SK-N-SH (cell line): ENCODE data around the gene USH1G. TPM values are rescaled to one million over a fixed set of nuclear protein-coding genes. Genes with fewer than 3 reads are reported as not detected.

Source experiments
- CTCF ChIA-PET: fragments of 300-600, 350-600 bp; formaldehyde crosslinking; extraction: SDS; loops from one replicate; lab custom pipeline; 2021; lab: Yijun Ruan, JAX
- POLR2A ChIA-PET: fragments of 350-600 bp; sonication (Branson Sonifier 250); formaldehyde crosslinking; extraction: SDS; loops from one replicate; lab custom pipeline; 2020; ENCODE audit warnings: antibody characterized with exemption, inconsistent platforms; lab: Yijun Ruan, JAX
- DNase-seq: peaks from one replicate; pipeline ENCODE4 v3.0.0; 2012
- H2AFZ ChIP-seq: fragments of 200-600 bp; sonication (generic); 2 replicates; pipeline ENCODE4 v1.8.1; 2016; ENCODE audit warnings: antibody characterized with exemption, mild to moderate bottlenecking, low read depth
- H3F3A ChIP-seq: fragments of 200-600 bp; sonication (generic); replicated peaks from 2 replicates; pipeline ENCODE3; 2016; ENCODE audit warnings: antibody characterized with exemption, mild to moderate bottlenecking; ENCODE audit not compliant: insufficient read depth
- H3K27ac ChIP-seq, 2 experiments: fragments of 200-500 bp in 1 of 2; fragments of 200-600 bp in 1 of 2; sonication (Bioruptor generic) in 1 of 2; sonication (generic), shearing (Covaris generic) in 1 of 2; 2 replicates each; pipeline versions ENCODE4 v1.5.1 to v1.6.1; 2014 to 2016; ENCODE audit warnings: low read depth in 2 of 2, inconsistent platforms in 1 of 2, low read length in 1 of 2, mild to moderate bottlenecking in 1 of 2, mixed read lengths in 1 of 2
- H3K27me3 ChIP-seq: fragments of 200-600 bp; sonication (generic), shearing (Covaris generic); 2 replicates; pipeline ENCODE4 v1.6.1; 2016; ENCODE audit warnings: mixed run types; ENCODE audit not compliant: insufficient read depth
- H3K36me3 ChIP-seq, 2 experiments: fragments of 200-500 bp in 1 of 2; fragments of 200-600 bp in 1 of 2; sonication (Bioruptor generic) in 1 of 2; sonication (generic) in 1 of 2; replicated peaks in 1 of 2; 2 replicates each; pipeline versions ENCODE3 to v1.5.1; 2014 to 2016; ENCODE audit warnings: low read length in 1 of 2, mild to moderate bottlenecking in 1 of 2; ENCODE audit not compliant: insufficient read depth in 2 of 2, control insufficient read depth in 1 of 2
- H3K4me1 ChIP-seq, 2 experiments: fragments of 200-500 bp in 1 of 2; fragments of 200-600 bp in 1 of 2; sonication (Bioruptor generic) in 1 of 2; sonication (generic), shearing (Covaris generic) in 1 of 2; 2 replicates each; pipeline versions ENCODE4 v1.5.1 to v1.6.1; 2014 to 2016; ENCODE audit warnings: low read depth in 1 of 2, low read length in 1 of 2, mixed run types in 1 of 2; ENCODE audit not compliant: insufficient read depth in 2 of 2, control insufficient read depth in 1 of 2
- H3K4me2 ChIP-seq: fragments of 200-600 bp; sonication (generic), shearing (Covaris generic); 2 replicates; pipeline ENCODE4 v1.6.1; 2017; ENCODE audit warnings: mixed run types
- H3K4me3 ChIP-seq, 2 experiments: fragments of 200-500 bp in 1 of 2; fragments of 200-600 bp in 1 of 2; sonication (Bioruptor generic) in 1 of 2; sonication (generic), shearing (Covaris generic) in 1 of 2; 2 replicates each; pipeline versions ENCODE4 v1.5.1 to v1.8.1; 2014 to 2016; ENCODE audit warnings: low read depth in 2 of 2, inconsistent platforms in 1 of 2, low read length in 1 of 2, mild to moderate bottlenecking in 1 of 2, mixed read lengths in 1 of 2, moderate library complexity in 1 of 2
- H3K79me2 ChIP-seq: fragments of 200-600 bp; sonication (generic); 2 replicates; pipeline ENCODE4 v1.8.1; 2017; ENCODE audit warnings: mild to moderate bottlenecking; ENCODE audit not compliant: insufficient read depth
- H3K9ac ChIP-seq: fragments of 200-600 bp; sonication (generic); 2 replicates; pipeline ENCODE4 v1.6.1; 2017; ENCODE audit warnings: mixed run types
- H3K9me2 ChIP-seq: fragments of 200-600 bp; sonication (generic); 2 replicates; pipeline ENCODE4 v1.6.1; 2017; ENCODE audit warnings: mixed run types
- H3K9me3 ChIP-seq: fragments of 200-600 bp; sonication (generic); 2 replicates; pipeline ENCODE4 v1.6.1; 2017; ENCODE audit warnings: mixed run types, mild to moderate bottlenecking, moderate library complexity
- H4K20me1 ChIP-seq: fragments of 200-600 bp; sonication (generic); 2 replicates; pipeline ENCODE4 v1.6.1; 2017; ENCODE audit warnings: mild to moderate bottlenecking, mixed run types; ENCODE audit not compliant: insufficient read depth
- CHD2 ChIP-seq: fragments of 150-350 bp; IDR thresholded peaks from 2 replicates; pipeline ENCODE4 v1.6.1; 2018; ENCODE audit warnings: low read length; ENCODE audit not compliant: partially characterized antibody
- ELF1 ChIP-seq: IDR thresholded peaks from 2 replicates; pipeline ENCODE4 v1.4.0; 2012
- EP300 ChIP-seq, 2 experiments: IDR thresholded peaks; 2 replicates each; pipeline versions ENCODE4 v1.4.0 to v1.6.1; 2012; ENCODE audit warnings: borderline replicate concordance in 1 of 2, low read depth in 1 of 2, low read length in 1 of 2
- EZH2phosphoT487 ChIP-seq: fragments of 200-600 bp; sonication (generic); IDR thresholded peaks from 2 replicates; pipeline ENCODE4 v1.6.1; 2017; ENCODE audit warnings: low read depth, mixed run types, mild to moderate bottlenecking, antibody characterized with exemption, moderate library complexity, borderline replicate concordance
- FOSL2 ChIP-seq: IDR thresholded peaks from 2 replicates; pipeline ENCODE4 v1.4.0; 2012; ENCODE audit warnings: low read depth, mild to moderate bottlenecking, moderate library complexity, borderline replicate concordance
- GATA2 ChIP-seq: sonication (generic); formaldehyde crosslinking; IDR thresholded peaks from 2 replicates; pipeline ENCODE4 v1.5.0; 2020; ENCODE audit warnings: mild to moderate bottlenecking, missing genetic modification reagents
- JUND ChIP-seq: IDR thresholded peaks from 2 replicates; pipeline ENCODE4 v1.4.0; 2012
- MAX ChIP-seq: IDR thresholded peaks from 2 replicates; pipeline ENCODE4 v1.4.0; 2012; ENCODE audit warnings: low read depth
- MEF2A ChIP-seq: IDR thresholded peaks from 2 replicates; pipeline ENCODE4 v1.4.0; 2012; ENCODE audit warnings: low read depth, borderline replicate concordance
- MXI1 ChIP-seq: IDR thresholded peaks from 2 replicates; pipeline ENCODE4 v1.6.1; 2012; ENCODE audit warnings: mild to moderate bottlenecking, low read depth, low read length, improper control_type of control experiment
- NFIC ChIP-seq: IDR thresholded peaks from 2 replicates; pipeline ENCODE4 v1.4.0; 2012; ENCODE audit warnings: borderline replicate concordance
- POLR2AphosphoS5 ChIP-seq: IDR thresholded peaks from 2 replicates; pipeline ENCODE4 v1.6.1; 2012; ENCODE audit warnings: low read depth, low read length
- RFX5 ChIP-seq: IDR thresholded peaks from 2 replicates; pipeline ENCODE4 v1.6.1; 2012; ENCODE audit warnings: mild to moderate bottlenecking, improper control_type of control experiment, low read length
- RXRA ChIP-seq: IDR thresholded peaks from 2 replicates; pipeline ENCODE4 v1.4.0; 2012; ENCODE audit warnings: low read depth, mild to moderate bottlenecking, borderline replicate concordance
- SIN3A ChIP-seq: IDR thresholded peaks from 2 replicates; pipeline ENCODE4 v1.6.1; 2012; ENCODE audit warnings: low read depth, mild to moderate bottlenecking, low read length, moderate library complexity, borderline replicate concordance
- SMC3 ChIP-seq: IDR thresholded peaks from 2 replicates; pipeline ENCODE4 v1.6.1; 2012; ENCODE audit warnings: low read depth, low read length, improper control_type of control experiment
- TAF1 ChIP-seq: IDR thresholded peaks from 2 replicates; pipeline ENCODE4 v1.6.1; 2012; ENCODE audit warnings: low read depth, mild to moderate bottlenecking, low read length, moderate library complexity, borderline replicate concordance
- TCF12 ChIP-seq: IDR thresholded peaks from 2 replicates; pipeline ENCODE4 v1.4.0; 2012
- USF1 ChIP-seq: IDR thresholded peaks from 2 replicates; pipeline ENCODE4 v1.4.0; 2012; ENCODE audit warnings: low read depth, borderline replicate concordance
- WGBS: methylation state at CpG from one replicate; pipeline ENCODE4 v1.1.6; 2017; ENCODE audit warnings: low lambda C conversion rate; 5-methylcytosine and 5-hydroxymethylcytosine counted together
- polyA plus RNA-seq, 3 experiments: library from polyadenylated mRNA; depleted of rRNA; stranded (reverse); fragments of >200 nt; gene quantifications; 2 replicates each; pipeline ENCODE4 v1.2.3, GENCODE V29; 2012
- TF ChIP-seq, protein P1 (sequence below): IDR thresholded peaks from 2 replicates; pipeline ENCODE4 v1.4.0; 2012; ENCODE audit warnings: low read depth, borderline replicate concordance
- TF ChIP-seq, protein P2 (sequence below): IDR thresholded peaks from 2 replicates; pipeline ENCODE4 v1.6.1; 2012; ENCODE audit warnings: mild to moderate bottlenecking, low read depth, low read length, moderate library complexity
- TF ChIP-seq, protein P3 (sequence below): fragments of 150-350 bp; IDR thresholded peaks from 2 replicates; pipeline ENCODE4 v1.6.1; 2017; ENCODE audit warnings: antibody characterized with exemption, low read length, low read depth, borderline replicate concordance
- TF ChIP-seq, protein P4 (sequence below): fragments of 200-600 bp; sonication (generic); IDR thresholded peaks from 2 replicates; pipeline ENCODE4 v1.6.1; 2017; ENCODE audit warnings: antibody characterized with exemption, mild to moderate bottlenecking, moderate library complexity

The USH1G gene
- polyA plus RNA-seq, 1 of the 3 experiments (the other 2 are of a cell fraction): not detected

GRCh38 chr17:74957935-74958740 lies 35.1 kb upstream of the USH1G start:
- H3K27me3 ChIP-seq: no peaks in the 10 kb centered on the region; the same call in 1 of the 2 replicates
- no peaks in the 10 kb centered on the region for H4K20me1 ChIP-seq
- no peaks in the 10 kb centered on the region; a peak in 1 of 4 replicates for H3K4me1 ChIP-seq
- H3K9me3 ChIP-seq: no peaks in the 10 kb centered on the region
- no peak overlapping the region for H3K27ac ChIP-seq
- ChIA-PET POLR2A (interaction anchor here (0.5 to 1.6 kb wide), 6 partner anchors 9 to 85 kb away, joined by 3 to 6 read pairs (median 4); partner anchors contain the start of genes FDXR, MRPL58 and OTOP2), CTCF (interaction anchor here (0.6 to 11.0 kb wide), 55 partner anchors 11 to 558 kb away, joined by 3 to 295 read pairs (median 6); partner anchors contain the start of genes CDR2L, HID1, MRPL58 and NT5C)
- DNase-seq: peak; percentile 96
- H3K79me2 ChIP-seq: no peaks in the 10 kb centered on the region
- H3K36me3 ChIP-seq: no peaks in the 10 kb centered on the region
- WGBS: 47% methylated on average over 33 of the region's 33 CpGs
- H3F3A ChIP-seq: no peaks in the 10 kb centered on the region
- H3K9ac ChIP-seq: no peak overlapping the region
- no peak overlapping the region for H2AFZ ChIP-seq
- H3K9me2 ChIP-seq: no peaks in the 10 kb centered on the region
- H3K4me3 ChIP-seq: peak overlapping the region in 1 of 2 experiments; percentile 7; a peak in 1 of 4 replicates
- H3K4me2 ChIP-seq: no peak overlapping the region
- TF ChIP-seq POLR2AphosphoS5 (no peak), USF1 (no peak), EP300 (IDR thresholded peaks at IDR 0.05; ENCODE audit: borderline replicate concordance in 1 of 2, low read depth in 1 of 2, low read length in 1 of 2) (no peak), TCF12 (no peak), RFX5 (no peak), TAF1 (no peak), NFIC (no peak), SMC3 (peak; percentile 95), JUND (no peak), SIN3A (no peak), ELF1 (no peak), GATA2 (CRISPR knock-in tag) (no peak), MEF2A (no peak), CHD2 (no peak), RXRA (no peak), FOSL2 (no peak), MAX (no peak), MXI1 (no peak), EZH2phosphoT487 (no peak)
- TF ChIP-seq, protein P1, sequence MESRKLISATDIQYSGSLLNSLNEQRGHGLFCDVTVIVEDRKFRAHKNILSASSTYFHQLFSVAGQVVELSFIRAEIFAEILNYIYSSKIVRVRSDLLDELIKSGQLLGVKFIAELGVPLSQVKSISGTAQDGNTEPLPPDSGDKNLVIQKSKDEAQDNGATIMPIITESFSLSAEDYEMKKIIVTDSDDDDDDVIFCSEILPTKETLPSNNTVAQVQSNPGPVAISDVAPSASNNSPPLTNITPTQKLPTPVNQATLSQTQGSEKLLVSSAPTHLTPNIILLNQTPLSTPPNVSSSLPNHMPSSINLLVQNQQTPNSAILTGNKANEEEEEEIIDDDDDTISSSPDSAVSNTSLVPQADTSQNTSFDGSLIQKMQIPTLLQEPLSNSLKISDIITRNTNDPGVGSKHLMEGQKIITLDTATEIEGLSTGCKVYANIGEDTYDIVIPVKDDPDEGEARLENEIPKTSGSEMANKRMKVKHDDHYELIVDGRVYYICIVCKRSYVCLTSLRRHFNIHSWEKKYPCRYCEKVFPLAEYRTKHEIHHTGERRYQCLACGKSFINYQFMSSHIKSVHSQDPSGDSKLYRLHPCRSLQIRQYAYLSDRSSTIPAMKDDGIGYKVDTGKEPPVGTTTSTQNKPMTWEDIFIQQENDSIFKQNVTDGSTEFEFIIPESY: no peak
- TF ChIP-seq, protein P2, sequence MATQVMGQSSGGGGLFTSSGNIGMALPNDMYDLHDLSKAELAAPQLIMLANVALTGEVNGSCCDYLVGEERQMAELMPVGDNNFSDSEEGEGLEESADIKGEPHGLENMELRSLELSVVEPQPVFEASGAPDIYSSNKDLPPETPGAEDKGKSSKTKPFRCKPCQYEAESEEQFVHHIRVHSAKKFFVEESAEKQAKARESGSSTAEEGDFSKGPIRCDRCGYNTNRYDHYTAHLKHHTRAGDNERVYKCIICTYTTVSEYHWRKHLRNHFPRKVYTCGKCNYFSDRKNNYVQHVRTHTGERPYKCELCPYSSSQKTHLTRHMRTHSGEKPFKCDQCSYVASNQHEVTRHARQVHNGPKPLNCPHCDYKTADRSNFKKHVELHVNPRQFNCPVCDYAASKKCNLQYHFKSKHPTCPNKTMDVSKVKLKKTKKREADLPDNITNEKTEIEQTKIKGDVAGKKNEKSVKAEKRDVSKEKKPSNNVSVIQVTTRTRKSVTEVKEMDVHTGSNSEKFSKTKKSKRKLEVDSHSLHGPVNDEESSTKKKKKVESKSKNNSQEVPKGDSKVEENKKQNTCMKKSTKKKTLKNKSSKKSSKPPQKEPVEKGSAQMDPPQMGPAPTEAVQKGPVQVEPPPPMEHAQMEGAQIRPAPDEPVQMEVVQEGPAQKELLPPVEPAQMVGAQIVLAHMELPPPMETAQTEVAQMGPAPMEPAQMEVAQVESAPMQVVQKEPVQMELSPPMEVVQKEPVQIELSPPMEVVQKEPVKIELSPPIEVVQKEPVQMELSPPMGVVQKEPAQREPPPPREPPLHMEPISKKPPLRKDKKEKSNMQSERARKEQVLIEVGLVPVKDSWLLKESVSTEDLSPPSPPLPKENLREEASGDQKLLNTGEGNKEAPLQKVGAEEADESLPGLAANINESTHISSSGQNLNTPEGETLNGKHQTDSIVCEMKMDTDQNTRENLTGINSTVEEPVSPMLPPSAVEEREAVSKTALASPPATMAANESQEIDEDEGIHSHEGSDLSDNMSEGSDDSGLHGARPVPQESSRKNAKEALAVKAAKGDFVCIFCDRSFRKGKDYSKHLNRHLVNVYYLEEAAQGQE: no peak
- TF ChIP-seq, protein P3, sequence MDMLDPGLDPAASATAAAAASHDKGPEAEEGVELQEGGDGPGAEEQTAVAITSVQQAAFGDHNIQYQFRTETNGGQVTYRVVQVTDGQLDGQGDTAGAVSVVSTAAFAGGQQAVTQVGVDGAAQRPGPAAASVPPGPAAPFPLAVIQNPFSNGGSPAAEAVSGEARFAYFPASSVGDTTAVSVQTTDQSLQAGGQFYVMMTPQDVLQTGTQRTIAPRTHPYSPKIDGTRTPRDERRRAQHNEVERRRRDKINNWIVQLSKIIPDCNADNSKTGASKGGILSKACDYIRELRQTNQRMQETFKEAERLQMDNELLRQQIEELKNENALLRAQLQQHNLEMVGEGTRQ: 0 out of 2 replicates have a peak, but pooled peaks have one; percentile 12
- TF ChIP-seq, protein P4, sequence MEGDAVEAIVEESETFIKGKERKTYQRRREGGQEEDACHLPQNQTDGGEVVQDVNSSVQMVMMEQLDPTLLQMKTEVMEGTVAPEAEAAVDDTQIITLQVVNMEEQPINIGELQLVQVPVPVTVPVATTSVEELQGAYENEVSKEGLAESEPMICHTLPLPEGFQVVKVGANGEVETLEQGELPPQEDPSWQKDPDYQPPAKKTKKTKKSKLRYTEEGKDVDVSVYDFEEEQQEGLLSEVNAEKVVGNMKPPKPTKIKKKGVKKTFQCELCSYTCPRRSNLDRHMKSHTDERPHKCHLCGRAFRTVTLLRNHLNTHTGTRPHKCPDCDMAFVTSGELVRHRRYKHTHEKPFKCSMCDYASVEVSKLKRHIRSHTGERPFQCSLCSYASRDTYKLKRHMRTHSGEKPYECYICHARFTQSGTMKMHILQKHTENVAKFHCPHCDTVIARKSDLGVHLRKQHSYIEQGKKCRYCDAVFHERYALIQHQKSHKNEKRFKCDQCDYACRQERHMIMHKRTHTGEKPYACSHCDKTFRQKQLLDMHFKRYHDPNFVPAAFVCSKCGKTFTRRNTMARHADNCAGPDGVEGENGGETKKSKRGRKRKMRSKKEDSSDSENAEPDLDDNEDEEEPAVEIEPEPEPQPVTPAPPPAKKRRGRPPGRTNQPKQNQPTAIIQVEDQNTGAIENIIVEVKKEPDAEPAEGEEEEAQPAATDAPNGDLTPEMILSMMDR: peak; percentile 98
